GM19023 (cell line): ENCODE measurements around the gene PRKCE.
"Not testable (repeated sequence)": the region's sequence is repeated elsewhere in the genome, so short reads cannot be mapped to it uniquely, and the experiment has no call there.

Experiments used
- ATAC-seq: cut with Tn5 transposase; IDR thresholded peaks from one replicate; pipeline ENCODE4 v1.9.1; 2021; ENCODE audit warnings: mild to moderate bottlenecking, moderate library complexity; ENCODE audit not compliant: unreplicated experiment

PRKCE gene

DNA sequence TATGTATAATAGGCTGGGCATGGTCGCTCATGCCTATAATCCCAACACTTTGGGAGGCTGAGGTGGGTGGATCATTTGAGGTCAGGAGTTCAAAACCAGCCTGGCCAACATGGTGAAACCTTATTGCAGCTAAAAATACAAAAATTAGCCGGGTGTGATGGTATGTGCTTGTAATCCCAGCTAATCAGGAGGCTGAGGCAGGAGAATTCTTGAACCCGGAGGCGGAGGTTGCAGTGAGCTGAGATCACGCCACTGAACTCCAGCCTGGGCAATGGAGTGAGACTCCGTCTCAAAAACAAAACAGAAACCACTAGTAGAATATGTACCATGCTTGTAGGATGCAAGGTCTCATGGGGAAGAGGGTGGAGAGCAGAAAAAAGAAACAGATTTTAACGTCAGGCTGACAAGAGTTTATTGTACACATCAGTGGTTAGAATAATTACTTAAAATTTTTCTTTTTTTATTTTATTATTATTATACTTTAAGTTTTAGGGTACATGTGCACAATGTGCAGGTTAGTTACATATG is 44.1 kb downstream of the PRKCE start:
- peak; percentile 38 for ATAC-seq

DNA sequence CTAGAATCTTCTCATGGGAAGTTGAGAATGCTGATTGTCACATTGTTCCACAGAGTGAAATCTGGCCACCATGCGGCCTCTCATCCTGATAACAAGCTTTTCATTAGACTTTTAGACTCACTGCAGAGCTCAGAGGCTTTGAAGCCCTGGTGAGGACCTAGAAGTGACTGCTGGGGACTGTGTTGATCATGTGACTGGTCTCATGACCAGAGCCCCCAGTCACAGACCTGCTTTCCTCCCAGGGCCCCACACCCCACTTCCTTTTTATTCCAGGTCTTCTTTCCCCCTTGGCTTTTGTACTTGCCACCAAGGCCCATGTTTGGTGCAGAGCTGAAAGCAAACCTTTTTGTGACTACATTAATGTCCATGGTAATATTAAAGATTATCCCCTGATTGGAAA is 45.2 kb downstream of the PRKCE start:
- no peak for ATAC-seq

DNA sequence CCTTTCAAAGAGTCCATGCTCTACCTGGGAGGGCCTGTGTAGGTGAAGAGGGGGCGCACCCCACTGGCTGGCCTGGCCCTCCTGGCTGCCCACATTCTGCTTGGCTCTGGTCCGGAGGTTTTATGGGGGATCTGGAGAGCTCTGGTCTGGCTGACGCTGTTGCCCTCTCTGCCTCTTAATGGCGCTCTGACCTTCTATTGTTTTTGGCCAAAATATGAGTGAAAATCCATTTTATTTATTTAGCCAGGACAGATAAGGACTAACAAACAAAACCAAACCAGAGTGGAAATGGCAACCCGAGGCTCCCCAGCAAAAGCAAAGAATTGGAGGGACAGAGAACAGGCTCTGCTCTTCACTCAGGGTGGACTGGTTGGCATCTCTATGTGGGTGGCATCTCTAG is 45.7 kb downstream of the PRKCE start:
- no peak for ATAC-seq

DNA sequence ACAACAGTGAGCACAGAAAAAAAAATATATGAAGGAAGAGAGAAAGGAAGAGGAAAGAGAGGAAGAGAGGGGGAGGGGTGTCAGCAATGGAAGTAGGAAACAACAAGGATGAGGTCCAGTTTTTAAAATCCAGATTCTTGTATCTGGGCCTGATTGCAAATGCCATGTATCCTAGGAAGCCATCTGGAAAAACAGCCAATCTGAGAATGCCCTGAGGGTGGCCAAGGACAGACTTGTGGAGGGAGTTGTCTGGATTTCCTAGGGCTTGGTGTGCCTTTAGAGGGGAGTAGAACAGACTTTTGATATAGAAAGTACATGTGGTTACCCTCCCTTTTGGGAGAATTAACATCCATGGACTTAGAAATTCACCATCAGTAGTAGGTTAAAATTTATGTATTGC is 47.1 kb downstream of the PRKCE start:
- no peak for ATAC-seq

DNA sequence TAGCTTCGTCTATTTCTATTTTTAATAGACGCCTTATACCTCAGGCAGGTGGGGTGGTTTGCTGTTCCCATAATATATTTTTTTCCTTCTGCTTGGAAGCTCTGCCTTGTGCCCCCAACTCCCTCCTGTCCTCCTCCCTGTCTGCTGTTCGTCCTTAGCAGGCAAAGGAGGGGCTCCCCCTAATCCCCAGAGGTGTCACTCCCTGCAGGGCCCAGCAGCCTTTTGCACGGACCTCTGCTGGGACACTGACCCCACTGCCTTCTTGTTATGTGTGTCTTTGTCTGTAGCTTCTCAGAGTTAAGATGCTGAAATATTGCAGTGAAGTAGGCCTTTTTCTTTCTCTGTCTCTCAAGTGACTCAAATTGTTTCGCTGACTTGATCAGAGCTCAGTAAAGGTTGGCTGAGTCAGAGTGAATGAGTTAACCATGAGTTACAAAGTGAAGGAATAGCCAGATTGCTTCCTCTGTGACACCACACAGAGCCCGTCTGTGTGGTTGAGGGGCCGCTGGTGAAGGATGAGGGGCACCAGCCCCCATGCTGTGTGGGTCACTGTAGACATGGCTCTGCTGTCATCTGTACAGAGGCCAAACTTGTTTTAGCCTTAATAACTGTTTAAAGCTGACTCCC is 47.7 kb downstream of the PRKCE start:
- ATAC-seq, result peak; percentile 70

DNA sequence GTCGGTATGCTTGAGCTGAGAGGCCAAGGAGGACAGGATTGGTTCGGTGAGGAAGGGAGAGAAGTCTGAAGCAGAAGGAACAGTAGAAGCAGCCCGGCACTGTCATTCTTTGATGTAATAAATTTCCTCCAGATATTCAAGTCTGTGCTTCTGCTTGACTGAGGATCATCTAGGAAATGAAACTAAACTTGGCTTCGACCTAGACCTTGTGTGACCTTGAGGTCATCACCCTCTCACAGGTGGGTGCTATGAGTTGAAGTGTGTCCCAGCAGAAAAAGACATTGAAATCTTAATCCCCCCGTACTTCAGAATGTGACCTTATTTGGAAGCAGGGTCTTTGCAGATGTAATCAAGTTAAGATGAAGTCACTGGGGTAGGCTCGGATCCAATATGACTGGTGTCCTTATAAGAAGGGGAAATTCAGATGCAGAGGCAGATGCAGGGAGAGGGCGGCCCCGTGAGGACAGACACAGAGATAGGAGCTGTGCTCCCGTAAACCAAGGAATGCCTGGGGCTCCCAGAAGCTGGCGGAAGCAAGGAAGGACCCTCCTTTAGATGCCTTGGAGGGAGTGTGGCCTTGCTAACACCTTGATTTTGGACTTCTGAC is 49.0 kb downstream of the PRKCE start:
- no peak for ATAC-seq

DNA sequence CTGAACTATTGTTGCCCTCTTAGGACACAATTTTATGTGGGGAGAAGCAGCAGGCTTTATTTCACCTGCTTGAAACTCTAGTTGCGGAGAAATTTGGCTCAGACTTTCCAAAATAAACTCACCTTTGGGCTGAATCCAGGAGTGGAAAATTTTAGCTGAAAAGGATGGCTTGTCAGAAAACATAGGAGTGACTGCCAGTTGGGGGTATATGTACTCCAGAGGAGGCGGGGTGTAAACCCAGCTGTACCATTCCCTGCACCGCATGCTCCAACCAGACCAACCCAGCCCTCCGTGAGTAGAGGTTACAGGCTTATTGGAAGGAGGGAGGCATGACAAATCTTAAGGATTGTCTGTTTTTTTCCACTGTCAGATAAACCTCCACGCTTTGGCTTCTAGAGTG is 53.8 kb downstream of the PRKCE start:
- ATAC-seq, result no peak

DNA sequence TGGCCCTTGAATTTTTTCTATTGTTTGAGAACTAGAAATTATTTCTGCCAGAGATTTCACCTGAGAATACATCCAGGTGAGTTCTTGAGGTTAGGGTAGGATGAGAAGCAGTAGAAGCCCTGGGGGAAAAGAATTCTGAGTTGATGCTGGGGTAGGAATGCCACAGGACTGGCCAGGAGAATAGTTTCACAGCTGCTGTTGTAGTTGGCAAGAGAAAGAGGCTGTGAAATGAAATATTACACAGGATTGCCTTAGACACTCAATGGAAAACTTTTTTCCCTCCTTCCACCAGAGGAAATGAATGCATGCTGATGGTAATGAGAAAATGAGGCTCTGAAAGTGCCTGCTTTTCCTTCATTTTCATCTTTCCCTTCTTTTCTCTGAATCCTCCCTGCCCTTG is 54.6 kb downstream of the PRKCE start:
- ATAC-seq, result no peak

DNA sequence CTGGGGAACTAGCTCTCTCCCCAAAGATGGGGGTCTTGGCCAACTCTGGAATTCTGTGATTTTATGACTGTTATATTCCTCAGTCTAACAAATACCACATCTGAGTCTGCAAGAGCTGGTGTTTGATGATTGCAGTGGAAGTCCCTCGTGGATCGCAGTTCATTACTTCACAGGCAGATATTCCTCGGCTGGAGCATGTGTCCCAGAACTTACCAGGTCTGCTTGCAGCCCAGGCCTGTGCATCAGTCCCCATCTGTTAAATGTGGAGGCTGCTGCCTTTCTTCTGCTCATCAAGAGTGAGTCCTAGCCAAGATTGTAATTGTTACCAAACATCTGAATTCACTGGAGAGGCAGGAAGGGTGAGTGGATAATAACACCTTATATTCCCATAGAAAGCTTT is 55.5 kb downstream of the PRKCE start:
- no peak for ATAC-seq

DNA sequence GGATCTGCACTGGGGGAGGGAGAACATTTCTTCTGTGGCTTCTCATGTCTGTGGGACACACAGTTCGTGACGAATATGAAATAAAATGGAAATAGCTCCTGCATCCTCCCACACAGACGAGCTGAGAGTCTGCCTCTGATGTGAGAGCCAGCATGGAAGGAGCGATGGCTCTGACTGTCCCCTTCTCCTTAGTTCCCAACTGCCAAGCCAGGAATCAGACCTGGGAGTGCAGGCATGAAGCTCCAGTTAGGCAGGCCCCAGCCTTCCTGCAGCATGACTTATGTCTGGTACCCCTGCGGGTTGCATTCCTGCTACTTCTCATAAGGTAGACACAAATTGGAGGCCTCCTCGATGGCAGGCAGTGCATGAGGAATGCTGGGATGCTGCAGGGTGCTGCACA is 56.2 kb downstream of the PRKCE start:
- ATAC-seq, result no peak

DNA sequence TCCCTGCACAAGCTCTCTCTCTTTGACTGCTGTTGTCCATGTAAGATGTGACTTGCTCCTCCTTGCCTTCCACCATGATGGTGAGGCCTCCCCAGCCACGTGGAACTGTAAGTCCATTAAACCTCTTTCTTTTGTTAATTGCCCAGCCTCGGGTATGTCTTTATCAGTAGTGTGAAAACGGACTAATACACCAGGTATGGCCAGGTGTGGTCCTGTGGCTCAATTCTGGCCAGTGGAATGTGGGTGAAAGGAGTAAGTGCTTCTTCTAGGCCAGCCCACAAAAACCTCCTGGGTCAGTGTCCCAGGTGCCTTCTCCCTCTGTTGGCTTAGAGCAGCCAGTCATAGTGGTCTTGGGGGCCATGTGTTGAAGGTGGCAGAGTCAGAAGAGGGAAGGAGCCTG is 57.0 kb downstream of the PRKCE start:
- no peak for ATAC-seq

DNA sequence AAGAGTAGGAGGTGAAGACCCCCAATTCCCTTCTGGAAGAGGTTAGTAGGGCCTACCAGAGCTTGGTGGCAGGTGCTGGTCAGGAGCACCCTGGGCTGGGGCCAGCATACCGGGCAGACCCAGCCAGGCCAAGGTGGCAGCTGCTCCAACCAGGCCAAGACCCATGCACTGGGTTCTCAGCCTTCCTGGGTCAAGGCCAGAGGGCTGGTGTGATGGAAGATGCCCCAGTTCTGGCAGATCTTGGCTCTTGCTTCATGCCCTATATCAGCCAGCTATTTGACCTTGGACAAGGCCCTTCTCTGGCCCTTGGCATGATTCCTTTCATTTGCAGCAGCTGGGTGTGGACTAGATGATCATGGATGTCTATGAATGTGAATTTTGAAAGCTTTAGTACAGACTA is 57.7 kb downstream of the PRKCE start:
- ATAC-seq, result no peak

DNA sequence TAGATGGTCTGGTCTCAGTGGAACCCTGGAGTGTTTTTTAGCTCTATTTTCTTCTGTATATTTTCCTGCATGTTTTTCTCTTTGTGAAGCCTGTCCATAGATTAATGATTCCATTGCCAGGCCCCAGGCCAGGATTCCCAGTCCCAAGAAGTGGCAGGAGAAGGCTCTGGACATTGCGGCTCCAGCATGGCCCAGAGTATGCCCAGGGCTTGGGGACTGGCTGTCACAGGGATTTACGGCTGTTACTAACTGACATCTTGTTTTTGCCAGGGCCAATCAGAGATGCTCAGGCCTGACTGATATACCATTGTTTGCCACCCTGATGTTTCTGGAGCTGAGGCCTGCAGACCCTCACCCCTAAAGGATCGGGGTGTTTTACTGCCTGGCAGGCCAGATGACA is 59.0 kb downstream of the PRKCE start:
- no peak for ATAC-seq

DNA sequence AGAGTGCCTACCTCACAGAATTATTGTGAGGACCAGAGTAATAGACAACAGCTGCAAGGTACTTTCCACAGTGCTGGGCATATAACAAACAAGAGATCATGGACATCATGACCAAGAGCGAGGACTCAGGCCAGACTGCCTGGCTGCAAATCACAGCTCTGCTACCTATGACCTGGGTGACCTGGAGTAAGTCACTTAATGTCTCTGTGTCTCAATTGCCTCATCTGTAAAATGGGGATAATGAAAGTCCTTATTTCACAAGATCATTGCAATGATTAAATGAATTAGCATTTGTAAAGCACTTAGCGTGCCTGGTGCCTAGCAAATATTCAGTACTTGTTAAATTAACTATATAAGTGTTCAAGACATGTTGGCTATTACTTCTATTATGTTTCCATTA is 59.7 kb downstream of the PRKCE start:
- ATAC-seq, result no peak

DNA sequence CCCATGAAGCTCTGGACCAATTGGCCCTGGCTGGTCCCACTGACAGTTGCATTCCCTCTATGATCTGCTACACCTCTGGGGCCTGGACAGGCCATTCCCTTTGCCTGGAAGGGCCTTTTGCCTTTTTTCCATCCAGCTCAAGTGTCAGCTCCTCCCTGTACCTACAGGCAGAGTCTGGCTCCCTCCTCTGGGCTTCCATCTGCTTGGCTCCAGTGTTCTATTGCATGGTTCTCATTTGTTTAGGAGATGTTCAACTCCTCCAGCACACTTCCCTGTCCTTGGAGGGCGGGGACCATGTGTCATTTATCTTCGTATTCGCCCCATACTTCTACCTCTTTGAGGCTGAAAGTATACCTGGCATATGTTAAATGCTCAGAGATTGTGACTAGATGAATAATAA is 61.1 kb downstream of the PRKCE start:
- ATAC-seq, result no peak

DNA sequence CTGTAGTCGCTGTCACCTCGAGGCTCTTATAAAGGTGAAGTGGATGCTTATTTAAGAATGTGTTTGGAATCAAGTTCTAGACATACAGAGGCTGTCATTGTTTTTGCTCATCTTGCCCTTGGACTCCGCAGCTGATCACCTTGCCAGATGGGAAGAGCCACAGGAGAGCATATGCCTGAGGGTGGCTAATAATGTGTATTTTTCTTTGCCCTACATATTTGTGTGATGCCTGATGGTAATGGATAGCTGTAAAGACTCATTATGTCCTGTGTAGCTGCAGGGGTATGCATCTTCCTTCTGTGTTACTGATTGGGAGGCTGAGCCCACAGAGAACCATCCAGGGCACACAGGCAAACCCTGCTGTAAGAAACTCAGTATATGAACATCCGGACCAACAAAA is 61.7 kb downstream of the PRKCE start:
- ATAC-seq, result no peak

DNA sequence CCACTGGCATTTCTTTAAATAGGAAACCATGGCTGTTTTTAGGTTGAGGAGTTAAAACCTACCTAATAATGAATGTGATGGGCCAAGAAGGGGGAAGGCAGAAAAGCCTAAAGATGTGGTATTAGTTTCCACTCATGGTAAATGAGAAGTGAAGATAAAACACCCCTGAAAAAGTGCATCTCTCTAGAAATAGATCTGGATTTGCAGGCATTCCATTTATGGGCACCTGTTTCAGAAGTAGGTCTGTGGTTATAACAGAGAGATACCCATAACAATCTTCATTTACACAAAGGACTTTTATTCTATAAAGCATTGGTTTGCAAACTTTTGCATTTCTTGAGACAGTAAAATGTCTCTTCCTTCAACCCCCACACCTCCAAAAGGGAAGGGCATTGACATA is 62.1 kb downstream of the PRKCE start:
- no peak for ATAC-seq

DNA sequence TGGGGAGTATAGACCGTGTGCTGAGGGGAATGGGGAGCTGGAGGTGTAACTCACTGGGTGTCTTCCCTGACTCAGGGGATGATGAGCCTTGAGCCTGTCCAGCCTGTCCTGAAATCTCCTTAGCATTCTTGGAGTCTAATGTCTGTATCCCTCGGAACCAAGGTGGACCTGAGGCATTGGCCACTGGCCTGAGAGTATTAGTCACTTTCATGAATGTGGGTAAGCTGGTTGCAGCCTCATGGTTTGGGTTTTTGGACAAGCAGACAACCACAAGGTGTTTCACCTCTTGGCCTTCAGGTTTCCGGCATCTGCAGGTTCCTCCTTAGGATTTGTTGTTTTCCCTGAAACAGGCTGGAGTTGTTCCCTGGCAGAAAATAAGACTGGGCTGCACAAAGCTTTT is 63.2 kb downstream of the PRKCE start:
- ATAC-seq, result no peak

DNA sequence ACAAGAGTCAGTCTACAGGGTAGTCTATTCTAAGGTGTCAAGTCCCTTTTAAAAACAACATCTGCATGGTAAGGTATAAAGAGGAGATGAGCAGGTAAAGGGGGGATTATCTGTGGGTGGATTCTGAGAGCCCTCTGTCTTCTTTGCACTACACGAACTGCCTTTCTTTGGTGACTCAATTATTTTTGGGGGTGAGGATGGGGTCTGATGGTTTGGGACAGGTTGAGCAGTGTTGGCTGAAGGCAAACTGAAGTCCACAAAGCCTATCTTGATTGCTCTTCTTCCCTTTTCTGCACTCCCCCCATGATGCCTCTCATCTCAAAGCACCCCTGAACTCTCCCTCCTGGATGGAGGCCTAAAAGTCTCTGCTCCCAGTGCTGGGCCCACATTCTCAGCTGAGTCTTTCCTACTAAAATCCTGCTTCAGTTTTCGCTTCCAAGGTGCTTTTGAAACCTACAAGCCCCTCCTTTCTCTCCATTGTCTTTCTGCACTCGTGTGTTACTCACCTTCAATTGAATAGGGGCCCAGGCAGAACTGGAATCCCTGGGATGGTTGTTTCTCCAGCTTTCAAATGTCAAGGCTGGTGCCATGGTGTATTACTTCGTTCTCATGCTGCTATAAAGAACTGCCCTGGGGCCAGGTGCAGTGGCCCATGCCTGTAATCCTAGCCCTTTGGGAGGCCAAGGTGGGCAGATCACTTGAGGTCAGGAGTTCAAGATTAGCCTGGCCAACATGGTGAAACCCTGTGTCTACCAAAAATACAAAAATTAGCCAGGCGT is 64.3 kb downstream of the PRKCE start:
- ATAC-seq, result no peak

DNA sequence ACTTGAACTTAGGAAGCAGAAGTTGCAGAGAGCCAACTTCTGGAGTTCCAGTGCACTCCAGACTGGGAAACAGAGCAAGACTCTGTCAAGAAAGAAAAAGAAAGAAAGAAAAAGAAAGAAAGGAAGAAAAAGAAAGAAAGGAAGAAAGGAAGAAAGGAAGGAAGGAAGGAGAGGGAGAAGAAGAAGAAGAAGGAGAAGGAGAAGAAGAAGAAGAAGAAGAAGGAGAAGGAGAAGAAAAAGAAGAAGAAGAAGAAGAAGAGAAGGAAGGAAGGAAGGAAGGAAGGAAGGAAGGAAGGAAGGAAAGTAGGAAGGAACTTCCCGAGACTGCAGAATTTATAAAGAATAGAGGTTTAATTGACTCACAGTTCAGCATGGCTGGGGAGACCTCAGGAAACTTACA is 65.0 kb downstream of the PRKCE start:
- ATAC-seq, result not testable (repeated sequence)

DNA sequence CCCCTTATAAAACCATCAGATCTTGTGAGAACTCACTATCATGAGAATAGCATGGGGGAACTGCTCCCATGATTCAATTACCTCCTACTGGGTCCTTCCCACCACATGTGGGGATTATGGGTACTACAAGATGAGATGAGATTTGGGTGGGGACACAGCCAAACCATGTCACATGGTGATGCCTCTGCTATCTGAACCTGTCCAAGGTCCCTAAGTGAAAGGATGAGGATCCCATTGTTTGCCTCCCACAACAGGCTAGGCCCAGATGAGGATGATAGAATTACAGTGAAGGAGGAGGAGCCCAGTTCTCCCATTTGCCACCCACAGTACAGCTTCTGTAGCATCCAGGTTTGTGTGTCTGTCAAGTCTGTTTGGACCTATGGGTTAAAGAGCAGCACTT is 65.4 kb downstream of the PRKCE start:
- ATAC-seq, result no peak

DNA sequence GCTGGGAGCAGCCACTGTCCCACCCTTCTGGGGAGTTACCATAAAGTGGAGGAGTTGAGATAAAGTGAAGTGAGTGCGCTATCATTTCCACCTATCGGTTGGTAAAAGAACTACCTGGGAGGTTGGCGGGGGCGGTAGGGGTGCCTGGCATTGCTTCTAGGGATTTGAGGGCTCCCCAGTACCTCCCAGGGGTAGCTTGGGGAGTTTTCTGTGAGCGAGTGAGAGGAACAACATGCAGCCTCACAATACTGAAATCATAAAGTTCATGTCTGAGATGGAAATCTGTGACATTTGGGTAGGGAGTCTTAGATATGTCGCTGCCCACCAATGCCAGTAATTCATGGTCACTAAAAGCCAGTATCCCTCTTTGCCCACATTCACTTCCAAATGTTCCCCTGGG is 68.7 kb downstream of the PRKCE start:
- no peak for ATAC-seq
